ENCODE data around the gene NR4A2.
A peak's percentile ranks its signal among the peaks of the same experiment; 100 is the strongest.

NR4A2 gene

DNA sequence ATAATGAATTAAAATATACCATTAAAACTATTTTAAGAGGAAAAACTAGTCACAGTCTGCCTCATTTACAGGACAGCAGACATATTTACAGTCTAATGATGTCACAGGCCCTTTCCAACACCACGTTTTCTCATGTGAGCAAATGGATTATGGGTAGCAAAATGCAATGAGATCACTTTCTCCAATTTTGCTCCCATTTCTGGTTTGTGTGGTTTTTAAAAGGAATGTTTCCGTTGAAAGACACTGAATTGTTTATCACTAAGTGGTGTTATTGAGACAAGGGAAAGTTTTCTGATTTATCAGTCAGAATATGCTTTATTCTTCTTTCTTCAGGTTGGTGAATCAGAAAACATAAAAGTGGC lies 11.4 kb upstream of the NR4A2 start (continued):
- TF ChIP-seq, protein P1, sequence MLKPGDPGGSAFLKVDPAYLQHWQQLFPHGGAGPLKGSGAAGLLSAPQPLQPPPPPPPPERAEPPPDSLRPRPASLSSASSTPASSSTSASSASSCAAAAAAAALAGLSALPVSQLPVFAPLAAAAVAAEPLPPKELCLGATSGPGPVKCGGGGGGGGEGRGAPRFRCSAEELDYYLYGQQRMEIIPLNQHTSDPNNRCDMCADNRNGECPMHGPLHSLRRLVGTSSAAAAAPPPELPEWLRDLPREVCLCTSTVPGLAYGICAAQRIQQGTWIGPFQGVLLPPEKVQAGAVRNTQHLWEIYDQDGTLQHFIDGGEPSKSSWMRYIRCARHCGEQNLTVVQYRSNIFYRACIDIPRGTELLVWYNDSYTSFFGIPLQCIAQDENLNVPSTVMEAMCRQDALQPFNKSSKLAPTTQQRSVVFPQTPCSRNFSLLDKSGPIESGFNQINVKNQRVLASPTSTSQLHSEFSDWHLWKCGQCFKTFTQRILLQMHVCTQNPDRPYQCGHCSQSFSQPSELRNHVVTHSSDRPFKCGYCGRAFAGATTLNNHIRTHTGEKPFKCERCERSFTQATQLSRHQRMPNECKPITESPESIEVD (tag by site-specific recombination; IDR thresholded peaks at IDR 0.05) = peak; percentile 83
- peak; percentile 49; the same call in 1 of the 2 replicates for TF ChIP-seq ZNF76 (tag by site-specific recombination; IDR thresholded peaks at IDR 0.05; ENCODE audit: borderline replicate concordance, low read depth)

DNA sequence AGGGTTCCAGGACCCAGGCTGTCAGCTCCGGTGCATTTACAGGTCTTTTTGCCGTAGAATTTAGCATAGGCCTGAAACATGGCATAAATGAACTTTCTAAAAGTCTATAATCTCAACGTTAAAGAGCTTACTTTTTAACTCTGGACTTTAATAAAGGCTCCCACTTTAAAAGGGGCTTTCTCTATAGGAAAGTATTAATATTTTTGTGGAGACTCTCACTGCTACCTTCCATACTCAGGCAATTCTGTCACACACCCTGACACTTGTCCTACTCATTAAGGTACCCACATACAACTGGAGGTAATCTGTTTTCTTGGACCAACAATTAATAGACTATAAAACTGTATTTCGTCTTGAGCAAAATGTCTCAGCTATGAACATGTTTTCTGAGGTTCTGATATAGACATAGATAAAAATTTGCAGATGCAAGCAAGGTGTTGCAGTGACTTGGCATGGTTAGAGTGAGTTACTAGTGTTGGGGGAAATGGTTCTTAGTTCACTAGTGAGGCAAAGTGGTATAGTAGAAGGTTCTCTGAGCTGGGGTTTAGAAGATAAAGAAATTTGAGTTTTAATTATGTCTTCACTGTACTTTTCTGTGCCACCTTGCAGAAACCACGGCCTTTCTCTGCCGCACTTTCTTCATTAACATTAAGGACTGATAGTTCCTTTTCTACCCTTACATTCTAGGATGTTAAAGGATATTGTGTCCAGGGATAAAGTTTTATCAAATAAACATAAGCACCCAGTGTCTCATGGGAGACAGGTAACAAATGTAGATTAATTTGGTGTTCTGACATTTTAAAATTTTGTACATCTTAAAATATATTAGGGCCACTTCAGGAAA lies 10.8 kb upstream of the NR4A2 start:
- TF ChIP-seq ZNF335 (tag by site-specific recombination; conservative IDR thresholded peaks at IDR 0.05) = peak; percentile 62
- TF ChIP-seq, protein P2, sequence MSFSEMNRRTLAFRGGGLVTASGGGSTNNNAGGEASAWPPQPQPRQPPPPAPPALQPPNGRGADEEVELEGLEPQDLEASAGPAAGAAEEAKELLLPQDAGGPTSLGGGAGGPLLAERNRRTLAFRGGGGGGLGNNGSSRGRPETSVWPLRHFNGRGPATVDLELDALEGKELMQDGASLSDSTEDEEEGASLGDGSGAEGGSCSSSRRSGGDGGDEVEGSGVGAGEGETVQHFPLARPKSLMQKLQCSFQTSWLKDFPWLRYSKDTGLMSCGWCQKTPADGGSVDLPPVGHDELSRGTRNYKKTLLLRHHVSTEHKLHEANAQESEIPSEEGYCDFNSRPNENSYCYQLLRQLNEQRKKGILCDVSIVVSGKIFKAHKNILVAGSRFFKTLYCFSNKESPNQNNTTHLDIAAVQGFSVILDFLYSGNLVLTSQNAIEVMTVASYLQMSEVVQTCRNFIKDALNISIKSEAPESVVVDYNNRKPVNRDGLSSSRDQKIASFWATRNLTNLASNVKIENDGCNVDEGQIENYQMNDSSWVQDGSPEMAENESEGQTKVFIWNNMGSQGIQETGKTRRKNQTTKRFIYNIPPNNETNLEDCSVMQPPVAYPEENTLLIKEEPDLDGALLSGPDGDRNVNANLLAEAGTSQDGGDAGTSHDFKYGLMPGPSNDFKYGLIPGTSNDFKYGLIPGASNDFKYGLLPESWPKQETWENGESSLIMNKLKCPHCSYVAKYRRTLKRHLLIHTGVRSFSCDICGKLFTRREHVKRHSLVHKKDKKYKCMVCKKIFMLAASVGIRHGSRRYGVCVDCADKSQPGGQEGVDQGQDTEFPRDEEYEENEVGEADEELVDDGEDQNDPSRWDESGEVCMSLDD (tag by site-specific recombination; IDR thresholded peaks at IDR 0.05) = no peak
- no peak for TF ChIP-seq ZBTB8A (tag by site-specific recombination; IDR thresholded peaks at IDR 0.05)
- TF ChIP-seq ZNF324 (tag by site-specific recombination; IDR thresholded peaks at IDR 0.05) = no peak
- Histone ChIP-seq H3K9me3 (ENCODE audit: control insufficient read depth, insufficient read depth, low read depth, low read length) (no peaks in the 10 kb centered on the region), H3K4me1 (ENCODE audit: control insufficient read depth, insufficient read depth, low read length) (peaks cover 7% of the 10 kb centered on the region; the same call in 1 of the 2 replicates), H3K36me3 (ENCODE audit: control insufficient read depth in 2 of 2, insufficient read depth in 1 of 2, low read length in 2 of 2) (no peaks in the 10 kb centered on the region), H3K27ac (ENCODE audit: extremely low read depth, low read depth, low read length) (peak overlapping the region; percentile 98), H3K4me3 (ENCODE audit: low read depth, low read length) (peak overlapping the region; percentile 81)
- CTCF ChIA-PET = interaction anchor here (0.8 to 0.9 kb wide), 2 partner anchors 37 to 40 kb away, joined by 4 to 5 read pairs; no protein-coding TSS in a partner anchor
- POLR2A ChIA-PET = interaction anchor here (0.6 to 1.2 kb wide), 8 partner anchors 9 to 299 kb away, joined by 3 to 19 read pairs (median 4); partner anchors contain the start of gene NR4A2

DNA sequence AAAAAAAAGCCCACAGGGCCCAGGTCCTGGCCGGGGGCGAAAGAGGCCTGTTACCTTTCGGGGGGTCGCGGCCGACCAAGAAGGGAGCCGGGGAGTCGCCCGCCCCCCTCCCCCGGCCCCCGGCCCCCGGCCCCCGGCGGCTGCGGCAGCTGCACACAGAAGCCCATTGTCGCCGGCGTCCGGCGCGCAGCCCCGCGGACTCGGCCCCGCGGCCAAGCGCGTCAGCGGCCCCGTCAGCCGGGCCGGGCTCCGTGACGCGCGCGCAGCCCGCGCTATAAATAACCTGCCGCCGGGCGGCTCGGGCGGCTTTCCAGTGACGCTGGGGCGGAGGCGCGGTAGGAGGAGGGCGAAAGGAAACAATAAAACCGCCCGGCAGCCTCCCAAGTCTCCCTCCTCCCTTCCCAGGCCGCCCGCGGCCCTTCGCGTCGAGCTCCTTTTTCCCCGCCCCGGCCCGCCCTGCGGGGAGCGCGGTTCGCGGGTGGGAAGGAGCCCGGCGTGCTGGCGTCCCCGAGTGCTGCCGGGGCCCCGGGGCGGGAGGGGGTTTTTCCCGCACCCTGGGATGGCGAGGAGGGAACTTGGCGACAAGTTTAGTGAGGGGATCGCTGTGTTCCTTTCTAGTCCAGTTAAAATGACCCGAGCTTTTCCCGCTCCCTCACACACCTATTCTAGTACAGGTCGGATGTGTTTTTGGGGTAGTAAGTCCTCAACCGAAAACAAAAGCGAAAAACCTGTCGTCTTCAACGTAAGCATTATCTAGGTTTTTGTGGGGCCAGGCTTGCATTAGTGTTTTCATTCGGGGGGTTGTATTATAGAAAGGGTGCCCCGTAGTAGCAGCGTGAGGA lies 10.0 kb upstream of the NR4A2 start:
- H3K4me1 ChIP-seq (ENCODE audit: control insufficient read depth, insufficient read depth, low read length) = peaks cover 7% of the 10 kb centered on the region; the same call in 1 of the 2 replicates
- H3K27ac ChIP-seq (ENCODE audit: extremely low read depth, low read depth, low read length) = peak overlapping the region; percentile 98
- no peaks in the 10 kb centered on the region for H3K36me3 ChIP-seq (ENCODE audit: control insufficient read depth in 2 of 2, insufficient read depth in 1 of 2, low read length in 2 of 2)
- peak overlapping the region; percentile 81 for H3K4me3 ChIP-seq (ENCODE audit: low read depth, low read length)
- POLR2A ChIA-PET = interaction anchor here (0.6 to 1.2 kb wide), 11 partner anchors 9 to 1942 kb away, joined by 3 to 19 read pairs (median 4); partner anchors contain the start of gene NR4A2
- CTCF ChIA-PET = interaction anchor here (0.9 kb wide), 1 partner anchor 41 kb away, joined by 4 read pairs; no protein-coding TSS in a partner anchor
- H3K9me3 ChIP-seq (ENCODE audit: control insufficient read depth, insufficient read depth, low read depth, low read length) = no peaks in the 10 kb centered on the region
- TF ChIP-seq, protein P3, sequence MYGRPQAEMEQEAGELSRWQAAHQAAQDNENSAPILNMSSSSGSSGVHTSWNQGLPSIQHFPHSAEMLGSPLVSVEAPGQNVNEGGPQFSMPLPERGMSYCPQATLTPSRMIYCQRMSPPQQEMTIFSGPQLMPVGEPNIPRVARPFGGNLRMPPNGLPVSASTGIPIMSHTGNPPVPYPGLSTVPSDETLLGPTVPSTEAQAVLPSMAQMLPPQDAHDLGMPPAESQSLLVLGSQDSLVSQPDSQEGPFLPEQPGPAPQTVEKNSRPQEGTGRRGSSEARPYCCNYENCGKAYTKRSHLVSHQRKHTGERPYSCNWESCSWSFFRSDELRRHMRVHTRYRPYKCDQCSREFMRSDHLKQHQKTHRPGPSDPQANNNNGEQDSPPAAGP (tag by site-specific recombination; IDR thresholded peaks at IDR 0.05) = 0 out of 2 replicates have a peak, but pooled peaks have one; percentile 20
- TF ChIP-seq SALL2 (tag by site-specific recombination; IDR thresholded peaks at IDR 0.05; ENCODE audit: borderline replicate concordance) (no peak), GLIS1 (tag by site-specific recombination; IDR thresholded peaks at IDR 0.05) (peak; percentile 64), ZNF274 (IDR thresholded peaks at IDR 0.05; ENCODE audit: low read length) (no peak), ZNF274 (tag by site-specific recombination; IDR thresholded peaks at IDR 0.05; ENCODE audit: borderline replicate concordance) (no peak), ZNF2 (tag by site-specific recombination; IDR thresholded peaks at IDR 0.05) (no peak), ZNF561 (tag by site-specific recombination; IDR thresholded peaks at IDR 0.05; ENCODE audit: borderline replicate concordance) (peak; percentile 18; the same call in 1 of the 2 replicates), ZNF660 (tag by site-specific recombination; IDR thresholded peaks at IDR 0.05) (peak; percentile 48; the same call in 1 of the 2 replicates), ZNF10 (tag by site-specific recombination; IDR thresholded peaks at IDR 0.05) (no peak), ZBTB7A (tag by site-specific recombination; IDR thresholded peaks at IDR 0.05; ENCODE audit: low read depth) (no peak), WT1 (tag by site-specific recombination; IDR thresholded peaks at IDR 0.05) (peak; percentile 84), SP3 (tag by site-specific recombination; IDR thresholded peaks at IDR 0.05) (peak; percentile 54), ZNF626 (tag by site-specific recombination; IDR thresholded peaks at IDR 0.05) (no peak), ZFHX2 (tag by site-specific recombination; conservative IDR thresholded peaks at IDR 0.05) (peak; percentile 43), ZNF248 (tag by site-specific recombination; IDR thresholded peaks at IDR 0.05) (no peak), ZNF266 (tag by site-specific recombination; IDR thresholded peaks at IDR 0.05; ENCODE audit: low read depth) (no peak)
- TF ChIP-seq, protein P4, sequence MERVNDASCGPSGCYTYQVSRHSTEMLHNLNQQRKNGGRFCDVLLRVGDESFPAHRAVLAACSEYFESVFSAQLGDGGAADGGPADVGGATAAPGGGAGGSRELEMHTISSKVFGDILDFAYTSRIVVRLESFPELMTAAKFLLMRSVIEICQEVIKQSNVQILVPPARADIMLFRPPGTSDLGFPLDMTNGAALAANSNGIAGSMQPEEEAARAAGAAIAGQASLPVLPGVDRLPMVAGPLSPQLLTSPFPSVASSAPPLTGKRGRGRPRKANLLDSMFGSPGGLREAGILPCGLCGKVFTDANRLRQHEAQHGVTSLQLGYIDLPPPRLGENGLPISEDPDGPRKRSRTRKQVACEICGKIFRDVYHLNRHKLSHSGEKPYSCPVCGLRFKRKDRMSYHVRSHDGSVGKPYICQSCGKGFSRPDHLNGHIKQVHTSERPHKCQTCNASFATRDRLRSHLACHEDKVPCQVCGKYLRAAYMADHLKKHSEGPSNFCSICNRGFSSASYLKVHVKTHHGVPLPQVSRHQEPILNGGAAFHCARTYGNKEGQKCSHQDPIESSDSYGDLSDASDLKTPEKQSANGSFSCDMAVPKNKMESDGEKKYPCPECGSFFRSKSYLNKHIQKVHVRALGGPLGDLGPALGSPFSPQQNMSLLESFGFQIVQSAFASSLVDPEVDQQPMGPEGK (tag by site-specific recombination; IDR thresholded peaks at IDR 0.05) = peak; percentile 66
